Ishikawa (cell line): ENCODE data around the gene SBNO2.
A peak's percentile ranks its signal among the peaks of the same experiment; 100 is the strongest.

ENCODE experiments used
- EGR1 ChIP-seq: IDR thresholded peaks from 2 replicates; pipeline ENCODE4 v1.6.1; 2012
- EP300 ChIP-seq: IDR thresholded peaks from 2 replicates; pipeline ENCODE4 v1.6.1; 2012; ENCODE audit warnings: borderline replicate concordance
- REST ChIP-seq: IDR thresholded peaks from 2 replicates; pipeline ENCODE4 v1.6.1; 2012; ENCODE audit warnings: low read depth, mild to moderate bottlenecking
- TAF1 ChIP-seq: IDR thresholded peaks from 2 replicates; pipeline ENCODE4 v1.6.1; 2012; ENCODE audit warnings: low read depth, mild to moderate bottlenecking
- TCF12 ChIP-seq: IDR thresholded peaks from 2 replicates; pipeline ENCODE4 v1.6.1; 2012; ENCODE audit warnings: low read depth
- TF ChIP-seq, protein P1 (sequence below): IDR thresholded peaks from 2 replicates; pipeline ENCODE4 v1.6.1; 2012
- TF ChIP-seq, protein P2 (sequence below): IDR thresholded peaks from 2 replicates; pipeline ENCODE4 v1.6.1; 2012

DNA sequence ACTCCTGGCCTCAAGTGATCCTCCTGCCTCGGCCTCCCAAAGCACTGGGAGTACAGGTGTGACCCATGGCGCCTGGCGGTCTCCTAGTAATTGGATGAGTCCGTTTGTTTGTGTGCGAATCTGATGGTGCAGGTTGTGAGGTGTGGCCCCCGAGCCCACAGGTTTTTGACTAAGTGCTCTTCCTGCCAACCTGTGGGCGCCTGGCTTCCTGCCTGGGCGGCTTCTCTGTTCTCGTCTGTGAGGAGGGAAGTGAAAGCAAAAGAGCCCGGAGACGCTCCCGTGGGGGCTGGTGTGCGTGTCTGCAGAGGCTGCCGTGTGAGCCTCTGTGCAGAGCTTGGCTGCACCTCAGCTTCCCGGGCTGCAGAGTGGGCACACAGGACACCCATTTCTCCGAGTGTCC lies 97.1 kb downstream of the SBNO2 start:
- TF ChIP-seq TAF1 (no peak), TCF12 (0 out of 2 replicates have a peak, but pooled peaks have one; percentile 53), EP300 (peak; percentile 42; the same call in 1 of the 2 replicates), REST (no peak), EGR1 (no peak)
- TF ChIP-seq, protein P1, sequence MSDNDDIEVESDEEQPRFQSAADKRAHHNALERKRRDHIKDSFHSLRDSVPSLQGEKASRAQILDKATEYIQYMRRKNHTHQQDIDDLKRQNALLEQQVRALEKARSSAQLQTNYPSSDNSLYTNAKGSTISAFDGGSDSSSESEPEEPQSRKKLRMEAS = 0 out of 2 replicates have a peak, but pooled peaks have one; percentile 37
- TF ChIP-seq, protein P2, sequence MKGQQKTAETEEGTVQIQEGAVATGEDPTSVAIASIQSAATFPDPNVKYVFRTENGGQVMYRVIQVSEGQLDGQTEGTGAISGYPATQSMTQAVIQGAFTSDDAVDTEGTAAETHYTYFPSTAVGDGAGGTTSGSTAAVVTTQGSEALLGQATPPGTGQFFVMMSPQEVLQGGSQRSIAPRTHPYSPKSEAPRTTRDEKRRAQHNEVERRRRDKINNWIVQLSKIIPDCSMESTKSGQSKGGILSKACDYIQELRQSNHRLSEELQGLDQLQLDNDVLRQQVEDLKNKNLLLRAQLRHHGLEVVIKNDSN = no peak
